ENCODE data around the gene PRKCA. TPM values are rescaled to one million over a fixed set of nuclear protein-coding genes. Genes with fewer than 3 reads are reported as not detected.
A peak's percentile ranks its signal among the peaks of the same experiment; 100 is the strongest.

PRKCA gene
- total and polyA plus RNA-seq, 2 of the 13 experiments (the other 11 are each of a cell fraction or from before 2014, with no cell fraction given) = 18.5 to 21.5 TPM

GRCh38 chr17:66727634-66728570 is 425.5 kb downstream of the PRKCA start:
- POLR2A ChIA-PET = no interaction called here
- H3K36me3 ChIP-seq (replicated peaks in 1 of 2; ENCODE audit: control insufficient read depth in 1 of 2, insufficient read depth in 2 of 2, low read length in 2 of 2) = peaks cover 0 to 2% of the 10 kb centered on the region in 2 experiments; a peak in 3 of 5 replicates
- H3K9ac ChIP-seq (ENCODE audit: insufficient read depth, low read depth, low read length) = no peak overlapping the region
- no peaks in the 10 kb centered on the region for H3K27me3 ChIP-seq (ENCODE audit: control insufficient read depth in 1 of 2, insufficient read depth in 2 of 2, low read length in 2 of 2)
- WGBS (ENCODE audit: low lambda C conversion rate) = 84% methylated on average over 15 of the region's 17 CpGs
- no peaks in the 10 kb centered on the region for H3K9me3 ChIP-seq (ENCODE audit: low read length)
- no TSS peak for BruUV-seq (replicated peaks)
- FAIRE-seq = peak; percentile 87
- H4K20me1 ChIP-seq (ENCODE audit: insufficient read depth, low read length) = no peaks in the 10 kb centered on the region
- ATAC-seq = peak; percentile 93
- H3K4me3 ChIP-seq (replicated peaks in 1 of 3; ENCODE audit: insufficient read depth in 1 of 3, low read depth in 2 of 3, low read length in 3 of 3) = no peak overlapping the region
- CTCF ChIA-PET (ENCODE audit: low intra/inter-chr PET ratio, low total read pairs) = interaction anchor here (0.9 to 1.5 kb wide), 3 partner anchors 12 to 179 kb away, joined by 4 to 7 read pairs (median 7); no protein-coding TSS in a partner anchor
- H3K4me2 ChIP-seq (ENCODE audit: low read depth, low read length) = no peak overlapping the region
- in situ Hi-C loops (cut with HindIII; ENCODE audit: extremely low pct_ligation_motif_present, low pct_unique_long_range_greater_than_20kb) = no loop called here
- intact Hi-C loops (cut with micrococcal nuclease; ENCODE audit: unreplicated experiment) = loop anchor here (1.0 to 5.0 kb wide), 2 partner anchors 178 to 249 kb away; no protein-coding TSS in a partner anchor
- no peaks in the 10 kb centered on the region for H3K4me1 ChIP-seq (ENCODE audit: insufficient read depth, low read length)
- H2AFZ ChIP-seq (ENCODE audit: low read length) = no peak overlapping the region
- H3K79me2 ChIP-seq (ENCODE audit: insufficient read depth, low read length) = no peaks in the 10 kb centered on the region
- DNase-seq (ENCODE audit: low spot score) = peak; percentile 47
- no peak overlapping the region for H3K27ac ChIP-seq (ENCODE audit: extremely low read length, insufficient read depth, low read length)
- TF ChIP-seq ZNF33B (CRISPR knock-in tag; IDR thresholded peaks at IDR 0.05) (peak; percentile 69; the same call in 1 of the 2 replicates), ZSCAN25 (CRISPR knock-in tag; IDR thresholded peaks at IDR 0.05) (no peak), ZNF589 (CRISPR knock-in tag; conservative IDR thresholded peaks at IDR 0.05) (no peak), E2F5 (CRISPR knock-in tag; conservative IDR thresholded peaks at IDR 0.05) (no peak), TFDP2 (CRISPR knock-in tag; IDR thresholded peaks at IDR 0.05) (no peak), DBP (CRISPR knock-in tag; IDR thresholded peaks at IDR 0.05; ENCODE audit: not compliant biosample characterization) (no peak), AGO1 (IDR thresholded peaks at IDR 0.05; ENCODE audit: low read depth, low read length, poor library complexity, severe bottlenecking) (no peak), TBX2 (CRISPR knock-in tag; IDR thresholded peaks at IDR 0.05; ENCODE audit: borderline replicate concordance) (no peak), PRPF4 (IDR thresholded peaks at IDR 0.05; ENCODE audit: low read depth, low read length, poor library complexity, severe bottlenecking) (no peak), ZNF275 (CRISPR knock-in tag; IDR thresholded peaks at IDR 0.05; ENCODE audit: borderline replicate concordance) (no peak), MAFG (CRISPR knock-in tag; IDR thresholded peaks at IDR 0.05) (no peak), ATF7 (IDR thresholded peaks at IDR 0.05) (no peak), ATF7 (CRISPR knock-in tag; IDR thresholded peaks at IDR 0.05) (no peak), ZNF280B (CRISPR knock-in tag; IDR thresholded peaks at IDR 0.05; ENCODE audit: borderline replicate concordance) (0 out of 2 replicates have a peak, but pooled peaks have one; percentile 17), TRIM24 (CRISPR knock-in tag; IDR thresholded peaks at IDR 0.05) (no peak), CERS6 (CRISPR knock-in tag; IDR thresholded peaks at IDR 0.05) (no peak)

All from HepG2 (cell line).